HL-60 (cell line): ENCODE results near the gene PWWP2B.

Experiments
- DNase-seq, 2 experiments: peaks; one replicate each; pipeline ENCODE4 v3.0.0-alpha.2; 2010 to 2020; ENCODE audit warnings: low read depth in 1 of 2, low spot score in 1 of 2
- H3K27ac ChIP-seq: fragments of 250-450 bp; sonication (Bioruptor Pico); replicated peaks from 2 replicates; pipeline ENCODE4 v1.5.1; 2020; ENCODE audit warnings: mild to moderate bottlenecking, moderate library complexity
- H3K27me3 ChIP-seq: fragments of 250-450 bp; sonication (Bioruptor Pico); 2 replicates; pipeline ENCODE4 v1.5.1; 2021; ENCODE audit warnings: mild to moderate bottlenecking, moderate library complexity; ENCODE audit not compliant: insufficient read depth, poor library complexity, severe bottlenecking
- H3K4me3 ChIP-seq: replicated peaks from 2 replicates; pipeline ENCODE4 v1.5.1; 2011; ENCODE audit warnings: mild to moderate bottlenecking, control low read depth, low read length; ENCODE audit not compliant: insufficient read depth
- GABPA ChIP-seq: IDR thresholded peaks from 2 replicates; pipeline ENCODE4 v1.6.1; 2012; ENCODE audit warnings: low read depth
- POLR2AphosphoS5 ChIP-seq: IDR thresholded peaks from 2 replicates; pipeline ENCODE4 v1.6.1; 2012; ENCODE audit warnings: low read depth
- SPI1 ChIP-seq: IDR thresholded peaks from 2 replicates; pipeline ENCODE4 v1.6.1; 2012; ENCODE audit warnings: low read depth, mild to moderate bottlenecking, borderline replicate concordance
- TF ChIP-seq, protein P1 (sequence below): IDR thresholded peaks from one replicate; pipeline ENCODE4 v1.5.1; 2011; ENCODE audit warnings: low read length, control low read depth, inconsistent platforms; ENCODE audit not compliant: insufficient read depth
- TF ChIP-seq, protein P2 (sequence below): IDR thresholded peaks from 2 replicates; pipeline ENCODE4 v1.6.1; 2012; ENCODE audit warnings: low read depth; ENCODE audit not compliant: insufficient replicate concordance

Gene PWWP2B

DNA sequence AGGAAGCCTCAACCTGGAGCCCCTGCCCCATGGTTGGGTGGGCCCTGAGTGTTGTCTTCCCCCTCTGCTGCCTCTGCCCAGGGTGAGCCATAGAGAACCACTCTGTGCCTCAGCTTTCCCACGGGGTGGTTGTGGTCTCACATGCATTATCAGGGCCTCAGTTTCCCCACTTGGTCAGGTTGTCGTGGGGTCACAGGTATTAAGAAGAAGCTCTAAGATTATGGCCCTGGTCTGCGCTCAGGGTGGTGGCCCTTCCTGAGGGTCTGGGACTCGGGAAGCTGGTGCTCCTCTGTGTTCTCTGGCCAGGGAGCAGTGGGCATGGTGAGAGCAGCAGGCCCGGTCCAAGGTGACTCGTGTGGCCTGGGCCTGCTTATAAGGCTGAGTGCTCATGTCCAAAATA, 47.2 kb upstream of the PWWP2B start:
- TF ChIP-seq GABPA (no peak), SPI1 (no peak), POLR2AphosphoS5 (no peak)
- TF ChIP-seq, protein P1, sequence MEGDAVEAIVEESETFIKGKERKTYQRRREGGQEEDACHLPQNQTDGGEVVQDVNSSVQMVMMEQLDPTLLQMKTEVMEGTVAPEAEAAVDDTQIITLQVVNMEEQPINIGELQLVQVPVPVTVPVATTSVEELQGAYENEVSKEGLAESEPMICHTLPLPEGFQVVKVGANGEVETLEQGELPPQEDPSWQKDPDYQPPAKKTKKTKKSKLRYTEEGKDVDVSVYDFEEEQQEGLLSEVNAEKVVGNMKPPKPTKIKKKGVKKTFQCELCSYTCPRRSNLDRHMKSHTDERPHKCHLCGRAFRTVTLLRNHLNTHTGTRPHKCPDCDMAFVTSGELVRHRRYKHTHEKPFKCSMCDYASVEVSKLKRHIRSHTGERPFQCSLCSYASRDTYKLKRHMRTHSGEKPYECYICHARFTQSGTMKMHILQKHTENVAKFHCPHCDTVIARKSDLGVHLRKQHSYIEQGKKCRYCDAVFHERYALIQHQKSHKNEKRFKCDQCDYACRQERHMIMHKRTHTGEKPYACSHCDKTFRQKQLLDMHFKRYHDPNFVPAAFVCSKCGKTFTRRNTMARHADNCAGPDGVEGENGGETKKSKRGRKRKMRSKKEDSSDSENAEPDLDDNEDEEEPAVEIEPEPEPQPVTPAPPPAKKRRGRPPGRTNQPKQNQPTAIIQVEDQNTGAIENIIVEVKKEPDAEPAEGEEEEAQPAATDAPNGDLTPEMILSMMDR: no peak
- TF ChIP-seq, protein P2, sequence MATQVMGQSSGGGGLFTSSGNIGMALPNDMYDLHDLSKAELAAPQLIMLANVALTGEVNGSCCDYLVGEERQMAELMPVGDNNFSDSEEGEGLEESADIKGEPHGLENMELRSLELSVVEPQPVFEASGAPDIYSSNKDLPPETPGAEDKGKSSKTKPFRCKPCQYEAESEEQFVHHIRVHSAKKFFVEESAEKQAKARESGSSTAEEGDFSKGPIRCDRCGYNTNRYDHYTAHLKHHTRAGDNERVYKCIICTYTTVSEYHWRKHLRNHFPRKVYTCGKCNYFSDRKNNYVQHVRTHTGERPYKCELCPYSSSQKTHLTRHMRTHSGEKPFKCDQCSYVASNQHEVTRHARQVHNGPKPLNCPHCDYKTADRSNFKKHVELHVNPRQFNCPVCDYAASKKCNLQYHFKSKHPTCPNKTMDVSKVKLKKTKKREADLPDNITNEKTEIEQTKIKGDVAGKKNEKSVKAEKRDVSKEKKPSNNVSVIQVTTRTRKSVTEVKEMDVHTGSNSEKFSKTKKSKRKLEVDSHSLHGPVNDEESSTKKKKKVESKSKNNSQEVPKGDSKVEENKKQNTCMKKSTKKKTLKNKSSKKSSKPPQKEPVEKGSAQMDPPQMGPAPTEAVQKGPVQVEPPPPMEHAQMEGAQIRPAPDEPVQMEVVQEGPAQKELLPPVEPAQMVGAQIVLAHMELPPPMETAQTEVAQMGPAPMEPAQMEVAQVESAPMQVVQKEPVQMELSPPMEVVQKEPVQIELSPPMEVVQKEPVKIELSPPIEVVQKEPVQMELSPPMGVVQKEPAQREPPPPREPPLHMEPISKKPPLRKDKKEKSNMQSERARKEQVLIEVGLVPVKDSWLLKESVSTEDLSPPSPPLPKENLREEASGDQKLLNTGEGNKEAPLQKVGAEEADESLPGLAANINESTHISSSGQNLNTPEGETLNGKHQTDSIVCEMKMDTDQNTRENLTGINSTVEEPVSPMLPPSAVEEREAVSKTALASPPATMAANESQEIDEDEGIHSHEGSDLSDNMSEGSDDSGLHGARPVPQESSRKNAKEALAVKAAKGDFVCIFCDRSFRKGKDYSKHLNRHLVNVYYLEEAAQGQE: no peak
- Histone ChIP-seq H3K4me3 (no peak overlapping the region), H3K27me3 (no peaks in the 10 kb centered on the region), H3K27ac (no peak overlapping the region)
- DNase-seq: no peak

DNA sequence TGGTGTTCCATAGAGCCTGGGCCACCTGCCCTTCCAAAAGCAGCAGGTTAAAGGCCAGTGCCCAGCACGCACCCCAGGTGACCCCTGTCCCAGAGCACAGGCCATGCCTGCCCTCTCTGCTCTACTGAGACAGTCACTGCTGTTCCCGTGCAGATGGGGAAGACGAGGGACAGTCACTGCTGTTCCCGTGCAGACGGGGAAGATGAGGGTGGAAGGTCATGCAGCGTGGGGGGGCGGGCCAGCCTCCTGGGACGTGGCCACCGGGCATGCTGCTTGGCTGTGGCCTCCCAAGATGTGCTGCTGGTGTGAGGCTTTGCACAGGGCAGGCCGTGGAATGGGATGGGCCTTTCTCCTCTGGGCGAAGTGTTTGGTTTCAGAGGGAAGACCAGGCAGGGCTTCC, 46.6 kb upstream of the PWWP2B start:
- TF ChIP-seq, protein P1: no peak
- TF ChIP-seq POLR2AphosphoS5 (no peak), SPI1 (no peak), GABPA (no peak)
- TF ChIP-seq, protein P2: no peak
- DNase-seq: no peak
- Histone ChIP-seq H3K27ac (no peak overlapping the region), H3K27me3 (no peaks in the 10 kb centered on the region), H3K4me3 (no peak overlapping the region)

DNA sequence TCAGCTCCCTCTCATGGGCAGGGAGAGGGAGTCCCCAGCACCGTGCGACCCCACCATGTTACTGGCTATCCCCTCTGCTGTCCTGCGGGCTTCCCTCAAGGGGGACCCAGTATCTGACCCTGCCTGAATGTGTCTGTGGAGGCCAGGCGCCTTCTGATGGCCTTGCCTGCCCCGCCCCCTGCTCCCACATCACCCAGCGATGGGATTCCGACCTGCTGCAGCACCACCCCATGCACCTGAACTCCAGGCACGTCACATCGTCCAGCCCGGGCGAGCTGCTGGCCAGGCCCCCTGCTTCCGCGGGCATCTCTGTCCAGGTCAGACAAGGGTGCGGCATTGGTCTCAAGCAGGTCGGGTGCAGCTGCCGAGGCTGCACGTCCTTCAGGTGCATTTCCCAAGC, 46.1 kb upstream of the PWWP2B start:
- DNase-seq: no peak
- H3K27ac ChIP-seq: no peak overlapping the region
- no peak overlapping the region for H3K4me3 ChIP-seq
- TF ChIP-seq, protein P2: no peak
- TF ChIP-seq SPI1: no peak
- no peaks in the 10 kb centered on the region for H3K27me3 ChIP-seq

DNA sequence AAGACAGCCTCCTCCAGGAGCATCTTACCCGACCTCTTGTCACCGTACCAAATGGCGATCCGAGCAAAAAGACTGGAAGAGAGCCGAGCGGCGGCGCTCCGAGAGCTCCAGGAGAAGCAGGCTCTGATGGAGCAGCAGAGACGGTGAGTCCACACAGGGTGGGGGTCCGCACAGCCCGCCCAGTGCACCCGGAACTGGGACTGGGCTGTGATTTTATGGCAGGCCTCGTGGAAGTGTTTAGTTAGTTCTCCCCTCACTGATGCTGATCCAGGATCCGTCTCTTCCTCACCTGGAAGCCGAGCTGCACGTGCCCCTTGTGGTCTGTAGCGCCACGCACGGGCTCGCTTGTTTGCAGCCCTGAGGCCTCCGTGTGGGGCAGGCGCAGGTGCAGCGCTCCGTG, 45.4 kb upstream of the PWWP2B start:
- Histone ChIP-seq H3K4me3 (no peak overlapping the region), H3K27me3 (no peaks in the 10 kb centered on the region), H3K27ac (no peak overlapping the region)
- no peak for TF ChIP-seq POLR2AphosphoS5
- TF ChIP-seq GABPA: no peak
- TF ChIP-seq, protein P2: no peak
- TF ChIP-seq, protein P1: no peak
- TF ChIP-seq SPI1: no peak
- DNase-seq: no peak
